ENCODE measurements around the gene ZNF548.

The ZNF548 gene

DNA sequence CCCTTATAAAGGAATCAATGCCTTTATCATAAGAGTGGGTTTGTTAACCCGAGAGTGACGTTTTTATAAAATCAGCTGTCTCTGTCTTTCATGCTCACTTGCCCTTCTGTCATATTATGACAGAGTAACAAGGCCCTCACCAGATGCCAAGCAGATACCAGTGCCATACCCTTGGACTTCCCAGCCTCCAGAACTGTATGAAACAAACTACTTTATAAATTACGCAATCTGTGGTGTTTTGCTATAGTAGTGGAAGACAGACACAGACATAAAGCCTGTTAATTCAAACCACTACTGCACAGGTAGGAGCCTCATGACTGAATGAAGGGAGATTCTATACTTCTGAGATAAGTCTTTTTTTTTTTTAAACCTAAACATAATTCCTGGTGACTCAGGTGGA lies 62.7 kb downstream of the ZNF548 start:
- DNase-seq: no peak
- intact Hi-C loops (cut with DNase I): no loop called here
